Prostate gland (tissue), 2 donors: ENCODE measurements around the gene PCDH9.

Experiments
- CTCF ChIP-seq, 4 experiments: fragments of 200-600 bp in 2 of 4; fragments of 450-650 bp in 2 of 4; sonication (generic) in 2 of 4; IDR thresholded peaks; 1 replicate in 3 of 4; 2 replicates in 1 of 4; pipeline ENCODE4 v1.5.1; 2016 to 2019; ENCODE audit warnings: antibody characterized with exemption in 4 of 4, mild to moderate bottlenecking in 2 of 4, moderate library complexity in 2 of 4
- POLR2A ChIP-seq: fragments of 450-650 bp; IDR thresholded peaks from one replicate; pipeline ENCODE4 v1.6.1; 2016; ENCODE audit warnings: antibody characterized with exemption, mild to moderate bottlenecking
- POLR2AphosphoS5 ChIP-seq: sonication (generic); formaldehyde crosslinking; IDR thresholded peaks from one replicate; pipeline ENCODE4 v1.6.1; 2017; ENCODE audit warnings: antibody characterized with exemption

- TF ChIP-seq CTCF (IDR thresholded peaks at IDR 0.05) = no peak
- no peak for TF ChIP-seq POLR2AphosphoS5
- TF ChIP-seq POLR2A = no peak
These were observed 123.6 kb downstream of the PCDH9 start for GRCh38 chr13:67106502-67107057.
